ENCODE measurements around the gene ANKH.

Gene ANKH

DNA sequence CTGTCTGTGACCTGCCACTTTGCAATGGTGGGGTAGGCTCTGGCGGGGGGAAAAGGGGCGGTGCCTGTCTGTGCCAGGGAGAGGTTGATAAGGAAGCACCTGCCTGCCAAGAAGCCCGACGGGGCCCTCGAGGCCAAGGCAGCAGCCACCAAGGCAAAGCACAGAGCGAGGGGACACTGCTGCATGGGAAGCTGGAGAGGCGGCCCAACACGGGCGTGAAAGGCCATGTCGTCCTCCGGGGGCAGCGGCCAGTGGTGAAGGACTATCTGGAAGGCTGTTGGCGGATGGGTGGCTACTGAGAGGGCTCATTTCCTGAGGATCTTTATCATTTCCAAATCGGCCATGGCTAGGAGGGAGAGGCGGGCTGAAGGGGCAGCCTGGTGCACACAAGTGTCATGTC, 140.7 kb downstream of the ANKH start:
- no peak for DNase-seq

DNA sequence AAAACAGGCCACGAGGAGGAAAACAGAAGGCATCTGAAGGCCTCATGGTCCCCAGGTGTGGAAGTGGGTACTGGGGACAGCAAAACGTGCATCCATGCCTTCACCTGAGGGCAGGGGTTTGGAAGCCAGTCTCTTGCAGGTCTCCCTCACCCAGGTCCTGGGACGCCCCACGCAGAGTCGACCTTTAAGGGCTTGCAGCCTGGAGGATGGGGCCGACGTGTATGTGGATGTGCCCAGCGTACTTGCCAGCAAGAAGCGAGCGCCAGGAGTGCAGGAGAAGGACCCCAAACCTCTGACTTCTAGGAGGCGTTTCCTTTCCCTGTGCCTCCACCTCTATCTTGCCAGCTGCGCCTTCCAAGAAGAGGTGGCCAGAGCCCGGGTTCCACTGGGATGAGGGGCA, 141.1 kb downstream of the ANKH start:
- DNase-seq: no peak

DNA sequence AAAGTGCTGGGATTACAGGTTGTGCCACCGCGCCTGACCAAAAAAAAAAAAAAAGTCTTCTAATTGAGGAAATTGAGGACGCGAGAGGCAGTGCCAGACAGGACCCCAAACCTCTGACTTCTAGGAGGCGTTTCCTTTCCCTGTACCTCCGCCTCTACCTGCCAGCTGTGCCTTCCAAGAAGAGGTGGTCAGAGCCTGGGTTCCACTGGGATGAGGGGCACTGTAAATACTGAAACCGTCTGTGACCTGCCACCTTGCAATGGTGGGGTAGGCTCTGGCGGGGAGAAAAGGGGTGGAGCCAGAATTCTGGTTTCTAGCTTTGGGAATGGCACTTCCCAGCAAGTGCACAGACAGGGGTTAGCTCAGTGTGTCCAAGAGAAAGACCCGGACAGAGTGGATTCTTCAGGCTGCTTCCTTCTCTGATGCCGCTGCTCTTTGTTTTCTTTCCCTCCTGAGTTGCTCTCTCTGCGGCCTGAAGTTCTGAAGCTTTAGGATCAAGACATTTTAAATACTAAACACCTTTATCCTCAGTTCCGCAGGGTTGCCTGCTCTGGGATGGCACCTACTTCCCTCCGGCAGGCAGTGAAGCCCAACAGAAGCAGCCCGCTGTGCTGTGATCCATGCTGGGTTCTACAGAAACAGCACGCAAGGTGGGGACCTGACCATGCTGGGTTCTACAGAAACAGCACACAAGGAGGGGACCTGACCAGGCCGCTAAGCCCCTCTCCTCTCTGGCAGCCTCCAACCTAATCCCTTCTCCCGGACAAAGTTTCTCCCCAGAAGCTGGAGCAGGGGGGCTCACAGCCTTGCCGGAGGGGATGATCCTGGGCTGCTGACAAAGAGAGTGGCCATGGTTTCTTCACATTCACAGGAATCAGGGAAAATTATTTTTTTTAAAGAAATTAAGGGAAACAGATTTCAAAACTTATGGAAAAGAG, 141.9 kb downstream of the ANKH start:
- DNase-seq: no peak

DNA sequence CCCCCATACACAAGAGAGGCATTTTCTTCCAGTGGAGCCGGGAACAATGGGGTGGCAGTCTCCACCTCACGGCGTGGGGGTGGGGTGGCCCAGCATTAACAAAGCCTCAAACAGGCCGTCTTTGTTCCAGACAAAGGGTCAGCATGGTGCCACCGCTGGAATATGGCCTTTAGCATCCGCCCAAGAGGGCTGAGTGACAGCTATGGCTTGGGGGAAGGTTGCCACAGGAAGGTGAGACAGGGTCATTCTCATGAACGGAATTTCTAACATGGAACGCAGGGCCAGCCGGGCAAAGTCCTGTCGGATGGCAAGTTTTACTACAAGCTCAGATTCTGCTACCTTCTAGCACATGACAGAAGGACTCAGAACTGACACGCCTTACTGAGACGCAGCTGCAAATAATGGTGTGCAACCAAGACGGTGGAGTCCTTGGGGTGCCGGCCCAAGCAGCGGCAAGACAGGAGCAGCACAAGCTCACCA, 143.1 kb downstream of the ANKH start:
- no peak for DNase-seq

DNA sequence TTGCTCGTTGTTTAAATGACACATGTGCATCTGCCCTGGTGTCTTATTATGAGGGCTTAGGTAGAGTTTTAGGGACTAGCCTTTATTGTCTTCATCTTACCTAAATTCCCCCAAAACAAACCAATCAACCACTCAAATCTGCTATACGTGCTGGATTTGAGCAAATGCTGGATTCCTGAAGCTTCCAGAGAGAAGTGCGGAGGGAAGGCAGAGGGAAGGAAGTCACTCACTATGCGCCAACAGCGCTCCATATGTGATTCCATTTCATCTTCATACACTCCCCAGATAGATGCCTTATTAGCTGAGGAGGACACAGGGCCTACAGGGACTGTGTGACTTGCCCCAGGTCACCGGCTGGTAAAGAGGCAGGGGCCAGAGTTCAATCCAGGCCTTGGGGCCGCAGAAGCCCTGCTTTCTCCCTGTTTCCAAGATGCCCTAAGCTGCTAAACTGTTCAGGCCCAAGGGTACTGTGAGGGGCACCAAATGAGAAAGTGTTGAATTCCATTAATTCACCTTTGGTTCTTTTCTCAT, 143.6 kb downstream of the ANKH start:
- DNase-seq: no peak

DNA sequence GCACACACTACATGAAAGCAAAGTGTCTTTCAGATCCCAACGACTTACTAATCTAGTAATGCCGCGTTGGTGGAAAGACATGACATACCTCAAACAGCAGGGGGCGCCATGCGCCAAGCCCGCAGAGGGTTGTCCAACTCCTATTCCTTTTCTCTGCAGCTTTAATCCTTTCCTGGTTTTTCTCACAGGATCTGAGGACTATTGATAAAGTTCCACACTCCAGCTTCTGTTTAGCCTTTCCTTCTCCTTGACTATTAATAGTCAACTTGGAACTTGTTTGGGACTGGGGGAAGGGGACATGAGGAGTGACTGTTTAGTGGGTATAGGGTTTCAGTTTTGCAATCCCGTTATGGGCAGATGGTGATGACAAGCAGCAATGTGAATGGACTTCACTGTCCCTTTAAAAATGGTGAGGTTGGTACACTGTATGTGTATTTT, 144.1 kb downstream of the ANKH start:
- no peak for DNase-seq

DNA sequence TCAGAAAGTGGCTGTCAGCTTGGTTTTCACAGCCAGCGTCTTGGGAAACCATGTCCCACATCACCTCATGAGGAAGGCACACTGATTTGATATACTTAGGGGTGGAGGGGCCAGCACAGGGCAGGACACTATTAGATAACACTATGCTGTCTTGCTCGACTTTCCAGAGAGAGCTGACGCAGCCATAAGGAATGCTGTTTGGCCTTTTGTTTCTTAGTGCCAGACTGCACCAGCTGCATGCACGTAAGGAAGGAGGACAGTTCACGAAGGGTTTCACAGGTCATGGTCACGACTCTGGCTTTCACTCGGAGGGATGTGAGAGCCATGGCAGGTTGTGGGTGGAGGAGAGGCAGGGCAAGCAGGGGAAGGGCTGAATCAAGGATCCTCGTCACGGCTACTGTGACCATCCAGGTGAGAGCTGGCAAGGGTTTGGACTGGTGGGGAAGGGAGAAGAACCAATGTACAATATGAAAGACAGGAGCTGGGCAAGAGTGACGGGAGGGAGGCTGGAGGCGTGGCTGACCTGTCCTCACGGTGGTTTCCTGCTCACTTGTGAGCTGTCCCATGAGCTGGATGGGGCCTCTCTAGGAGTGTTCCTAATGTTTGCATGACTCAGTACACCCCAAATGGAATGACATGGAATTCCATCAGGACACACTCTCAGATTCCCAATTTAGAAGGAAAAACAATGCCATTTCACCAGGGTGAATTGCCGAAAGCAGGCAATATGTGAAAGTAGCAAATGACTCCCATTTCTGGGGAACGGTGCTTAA, 145.3 kb downstream of the ANKH start:
- no peak for DNase-seq

DNA sequence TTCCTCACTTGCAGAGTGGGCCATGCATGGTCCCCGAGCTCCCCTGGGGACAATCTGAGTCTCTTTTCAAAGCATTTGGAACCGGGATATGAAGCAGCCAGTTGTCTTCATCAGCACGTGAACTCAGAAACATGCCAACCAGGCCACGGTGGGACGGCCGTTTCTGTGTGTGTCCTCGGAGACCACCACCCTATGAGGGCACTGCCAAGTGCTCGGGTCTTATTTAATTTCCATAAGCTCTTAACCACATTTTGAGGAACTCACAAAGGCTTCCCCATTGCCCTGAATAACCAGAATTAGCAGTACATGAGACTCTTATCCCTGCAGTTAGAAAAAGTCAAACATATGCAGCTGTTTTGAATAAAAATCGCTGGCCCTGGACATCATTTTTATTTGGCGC, 146.9 kb downstream of the ANKH start:
- no peak for DNase-seq

DNA sequence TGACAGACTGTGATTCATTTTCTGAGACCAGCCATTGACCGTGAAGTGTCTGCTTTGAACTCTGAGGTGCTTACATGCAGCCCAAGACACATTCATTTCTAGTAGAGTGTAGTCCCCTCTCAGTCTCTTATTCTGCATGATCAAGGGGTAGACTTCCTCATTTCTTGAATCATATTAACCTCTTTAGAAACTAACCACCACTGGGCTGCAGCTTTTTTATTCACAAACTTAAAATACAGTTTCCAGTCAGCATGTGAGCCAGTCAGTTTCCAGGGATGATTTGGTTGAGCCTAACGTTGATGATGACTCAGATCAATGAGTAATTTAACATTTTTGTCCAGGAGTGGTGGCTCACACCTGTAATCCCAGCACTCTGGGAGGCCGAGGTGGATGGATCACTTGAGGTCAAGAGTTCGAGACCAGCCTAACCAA, 147.9 kb downstream of the ANKH start:
- DNase-seq: no peak

DNA sequence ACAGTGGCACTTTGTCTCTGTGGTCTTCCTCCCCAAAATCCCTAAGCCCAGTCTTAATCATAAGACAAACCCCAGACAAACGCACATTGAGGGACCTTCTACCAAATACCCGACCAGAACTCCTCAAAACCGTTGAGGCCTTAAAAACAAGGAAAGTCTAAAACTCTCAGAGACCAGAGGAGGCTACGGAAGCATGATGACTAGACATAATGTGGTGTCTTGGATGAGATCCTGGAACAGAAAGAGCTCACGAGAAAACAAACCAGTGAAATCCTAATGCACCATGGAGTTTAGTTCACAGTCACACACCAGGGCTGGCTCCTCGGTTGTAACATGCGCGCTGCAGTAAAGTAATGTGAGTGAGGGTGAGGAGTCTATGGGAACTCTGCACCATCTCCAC, 148.7 kb downstream of the ANKH start:
- no peak for DNase-seq

DNA sequence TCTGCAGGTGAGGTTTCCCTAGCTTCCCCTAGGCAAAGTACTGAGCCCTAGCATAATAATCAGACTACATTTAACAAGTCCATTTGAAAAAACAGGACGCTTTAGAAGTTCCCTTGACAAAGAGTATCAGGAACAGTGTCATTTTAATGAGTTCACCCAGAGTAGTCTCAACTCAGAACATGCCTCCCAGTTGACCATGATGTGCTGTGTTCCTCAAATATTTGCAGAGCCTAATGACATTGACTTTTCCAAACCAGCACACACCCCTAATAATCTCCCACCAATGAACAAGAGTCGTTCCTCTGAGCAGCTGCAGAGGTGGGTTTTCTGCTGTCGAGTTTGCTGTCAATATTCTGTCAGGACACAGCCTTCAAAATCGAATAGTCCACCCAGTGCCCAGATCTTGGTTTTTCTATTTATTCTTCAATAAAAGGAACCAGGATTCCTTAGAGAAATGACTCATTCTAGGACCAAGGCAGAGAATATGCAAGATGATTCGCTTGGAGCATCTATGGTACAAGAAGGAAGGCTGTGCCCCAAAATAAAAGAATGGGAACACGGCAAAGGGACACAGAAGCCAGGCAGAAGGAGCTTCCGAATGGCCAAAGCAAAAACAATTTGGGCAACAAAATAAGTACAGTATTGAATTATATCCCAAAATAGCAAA, 149.5 kb downstream of the ANKH start:
- no peak for DNase-seq

DNA sequence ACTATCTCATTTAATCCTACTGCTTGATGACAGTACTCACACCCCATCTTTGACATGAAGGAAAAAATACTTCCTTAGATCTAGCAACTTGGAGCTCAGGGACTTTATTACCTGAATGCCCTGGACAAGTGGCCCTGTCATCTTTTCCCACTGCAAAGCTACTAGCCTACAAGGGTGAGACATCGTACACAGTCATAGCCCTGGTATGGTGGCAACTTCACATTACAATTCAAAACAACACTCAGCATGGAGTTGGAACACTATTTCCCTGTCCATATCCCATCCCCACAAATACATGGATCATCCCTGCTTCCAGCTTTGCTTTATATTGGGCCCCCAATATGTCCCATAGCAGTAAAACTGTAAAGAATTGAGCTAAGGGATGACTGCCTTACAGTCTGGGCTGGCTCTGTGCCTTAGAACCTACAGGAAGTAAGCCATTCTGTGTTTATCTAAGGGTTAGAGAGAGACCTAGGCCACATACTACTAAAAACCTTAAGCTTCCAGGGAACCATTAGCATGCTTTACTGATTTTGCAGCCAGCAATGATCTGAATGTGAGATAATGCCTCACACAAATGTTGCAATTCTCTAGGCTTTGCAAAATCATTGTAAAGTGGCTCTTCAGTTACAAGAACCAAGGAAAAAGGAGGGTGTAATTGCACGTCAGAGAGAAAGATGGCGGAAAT, 151.2 kb downstream of the ANKH start:
- DNase-seq: no peak

DNA sequence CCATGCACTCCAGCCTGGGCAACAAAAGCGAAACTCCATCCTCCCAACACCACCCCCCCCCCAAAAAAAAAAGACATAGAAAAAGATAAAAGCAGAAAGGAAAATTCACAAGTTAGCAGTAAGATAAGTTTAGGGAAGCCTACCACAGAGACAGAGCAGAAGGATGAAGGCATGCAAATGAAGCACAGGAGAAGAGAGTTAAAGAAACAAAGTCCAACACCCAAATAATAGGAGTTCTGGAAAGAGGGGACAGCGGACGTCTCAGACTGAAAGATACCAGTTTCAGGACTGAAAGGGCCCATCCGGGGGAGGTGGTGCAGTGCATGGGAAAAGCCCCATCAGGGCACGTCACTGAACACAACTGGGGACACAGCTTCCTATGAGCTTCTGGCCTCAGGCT, 152.8 kb downstream of the ANKH start:
- no peak for DNase-seq

DNA sequence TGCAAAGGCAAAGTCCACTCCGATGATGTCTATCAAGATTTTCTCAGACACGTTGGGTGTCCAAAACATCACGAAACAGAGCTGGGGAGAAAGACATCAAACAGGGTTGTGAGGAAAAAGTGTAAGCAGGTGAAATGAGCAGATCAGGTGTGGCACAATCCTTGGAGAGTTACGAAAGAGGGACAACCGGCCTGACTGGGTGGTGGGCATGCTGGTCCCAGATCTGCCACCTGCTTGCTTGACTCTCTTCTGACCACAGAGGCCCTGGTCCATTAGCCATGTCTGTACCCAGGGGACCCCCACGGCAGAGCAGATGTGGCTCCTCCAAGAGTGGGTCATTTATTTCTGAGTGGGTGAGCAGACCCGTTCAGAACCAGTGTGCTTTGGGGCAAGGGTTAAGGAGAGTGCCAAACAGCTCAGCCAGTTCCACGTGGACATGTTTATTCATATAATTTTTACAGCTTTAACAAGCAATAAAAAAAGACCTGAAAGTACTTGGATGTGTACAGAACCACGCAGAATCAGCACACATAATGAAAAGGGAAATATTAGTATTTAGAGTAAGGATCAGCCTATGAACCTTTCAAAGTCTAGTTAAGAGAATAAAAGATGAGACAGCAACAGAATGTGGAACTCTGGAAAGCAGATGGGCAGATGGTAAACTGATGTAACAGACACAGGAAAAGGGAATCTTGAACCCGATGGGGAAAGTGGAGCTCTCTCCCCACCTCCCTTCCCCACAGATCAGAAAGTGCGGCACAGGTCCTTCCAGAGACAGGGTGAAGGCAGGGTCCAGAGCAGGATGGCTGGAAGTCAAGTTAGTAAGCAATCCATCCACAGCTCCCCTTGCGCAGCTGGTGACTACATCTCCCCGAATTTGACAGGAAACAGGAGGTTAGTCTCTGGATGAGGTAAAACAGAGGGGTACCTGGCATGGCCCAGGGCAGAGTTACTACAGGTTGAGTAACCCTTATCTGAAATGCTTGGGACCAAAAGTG, 154.5 kb downstream of the ANKH start:
- DNase-seq: no peak

DNA sequence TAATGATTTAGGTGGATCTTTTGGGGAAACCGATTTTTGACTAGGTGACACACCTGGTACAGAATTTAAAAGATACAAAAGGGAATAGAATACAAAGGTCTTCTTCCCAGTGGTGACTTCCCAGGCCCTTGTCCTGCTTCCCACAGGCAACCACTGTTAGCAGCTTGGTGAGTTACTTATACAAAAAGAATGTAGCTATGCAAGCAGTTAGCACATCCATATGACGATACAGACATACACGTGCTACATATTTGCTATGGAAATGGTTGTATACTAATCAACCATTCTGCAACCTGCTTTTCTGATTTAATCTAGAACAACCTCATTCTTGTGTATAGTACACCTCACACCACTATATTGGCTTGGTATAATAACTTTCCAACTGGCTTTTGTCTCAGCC, 156.1 kb downstream of the ANKH start:
- no peak for DNase-seq

DNA sequence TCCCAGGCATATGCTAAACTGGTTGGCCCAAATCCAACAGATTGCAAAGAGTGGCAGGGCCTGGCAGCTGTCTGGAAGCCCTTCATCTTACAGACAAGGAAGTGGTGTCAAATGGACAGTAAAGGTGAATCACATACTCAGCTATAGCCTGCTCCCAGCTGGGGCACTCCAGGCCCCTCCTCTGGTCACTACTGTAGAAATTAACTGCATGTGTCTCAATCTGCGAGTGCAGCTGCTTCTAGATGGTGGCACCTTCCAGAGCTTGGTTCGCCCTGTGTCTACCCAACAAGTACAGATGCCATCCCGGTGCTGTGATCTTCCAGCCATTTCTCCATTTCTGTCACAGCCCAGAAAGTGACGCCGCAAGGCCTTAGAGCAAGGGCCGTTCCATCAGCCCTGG, 156.9 kb downstream of the ANKH start:
- no peak for DNase-seq

DNA sequence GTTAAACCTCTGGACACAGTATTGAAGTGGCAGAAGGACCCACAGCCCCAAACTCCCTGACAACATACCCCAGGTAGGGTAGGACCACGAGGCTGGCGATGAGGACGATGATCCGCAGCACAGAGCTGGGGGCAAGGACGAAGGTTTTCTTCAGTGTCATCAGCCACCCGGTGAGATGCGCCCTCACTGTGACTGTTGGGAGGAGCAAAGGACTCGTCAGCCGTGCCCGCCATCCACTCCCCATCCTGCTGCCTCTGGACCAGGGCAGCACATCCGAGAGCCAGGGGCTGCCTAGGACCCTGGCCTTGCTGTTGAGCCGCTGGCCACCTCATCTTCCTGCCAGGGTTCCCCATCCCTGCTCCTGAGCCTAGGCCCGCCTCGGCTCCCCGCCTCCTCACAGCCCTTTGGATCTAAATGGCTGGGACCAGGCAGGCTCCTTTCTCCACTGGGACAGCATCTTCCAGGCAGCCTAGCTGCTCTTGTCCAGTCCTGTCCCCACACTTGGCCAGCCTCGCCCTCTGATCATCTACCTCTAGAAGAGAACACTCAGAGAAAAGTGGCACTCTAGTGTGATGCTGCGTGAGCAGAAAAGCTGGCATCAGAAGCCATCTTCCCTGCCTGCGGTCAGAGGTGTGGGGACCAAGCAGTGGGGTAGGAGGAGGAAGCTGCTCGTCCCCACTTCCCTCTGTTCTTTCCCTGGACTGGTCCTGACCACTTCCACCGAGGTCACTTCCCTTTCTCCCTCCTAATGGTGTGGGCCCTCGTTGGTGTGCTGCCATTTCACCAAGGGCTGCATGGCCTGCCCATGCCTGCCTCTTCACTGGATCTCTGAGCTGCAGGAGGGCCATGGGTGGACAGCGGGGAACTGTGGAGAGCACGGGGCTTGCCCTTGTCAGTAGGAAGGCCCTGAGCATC, 157.8 kb downstream of the ANKH start:
- DNase-seq: no peak

DNA sequence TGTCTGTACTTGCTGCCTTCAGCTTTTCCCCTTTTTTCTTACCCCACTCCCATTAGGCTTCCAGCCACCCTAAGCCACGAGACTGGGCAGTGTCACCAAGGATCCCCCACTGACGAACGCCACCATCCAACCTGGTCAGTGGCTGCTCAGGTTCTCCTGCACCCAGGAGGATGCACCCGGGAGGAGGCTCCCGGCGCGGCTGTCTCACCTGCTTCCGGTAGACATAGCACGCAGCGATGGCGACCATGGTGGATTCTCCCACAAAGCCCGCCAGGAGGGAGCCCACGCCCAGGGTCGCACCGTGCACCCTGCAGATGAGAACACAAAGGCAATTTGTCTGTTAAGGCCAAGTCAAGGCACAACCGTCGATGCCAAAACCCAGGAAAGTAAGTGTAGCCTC, 158.9 kb downstream of the ANKH start:
- no peak for DNase-seq

DNA sequence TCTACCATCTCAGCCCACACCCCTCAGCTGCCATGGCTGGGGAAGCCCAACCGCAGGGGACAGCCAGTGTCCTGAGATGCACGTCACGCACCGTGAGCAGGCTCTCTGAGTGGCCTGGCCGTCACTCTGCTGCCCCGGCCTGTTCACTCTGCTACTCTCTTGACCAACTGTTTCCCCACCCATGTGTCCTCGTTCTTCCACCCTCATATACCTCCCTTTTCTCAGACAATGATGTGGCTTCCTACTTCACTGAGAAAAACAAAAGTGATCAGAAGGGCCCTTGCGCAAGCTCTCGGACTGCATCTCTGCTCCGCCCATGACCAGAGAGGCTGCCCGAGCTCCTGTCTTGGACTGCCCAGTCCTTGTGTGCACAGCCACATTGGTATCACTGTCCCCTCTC, 159.4 kb downstream of the ANKH start:
- no peak for DNase-seq
